Smooth muscle cell (in vitro differentiated cells): ENCODE measurements around the gene ADAM10. TPM values are rescaled to one million over a fixed set of nuclear protein-coding genes. Genes with fewer than 3 reads are reported as not detected.
A peak's percentile ranks its signal among the peaks of the same experiment; 100 is the strongest.

Experiments used
- DNase-seq: peaks from one replicate; lab custom pipeline; 2025; ENCODE audit not compliant: unreplicated experiment; lab: John Stamatoyannopoulos, UW
- H2AFZ ChIP-seq: fragments of 200-600 bp; sonication (generic); 2 replicates; pipeline ENCODE4 v1.6.0; 2016; ENCODE audit warnings: antibody characterized with exemption, low read depth, mild to moderate bottlenecking
- H3F3A ChIP-seq: fragments of 200-600 bp; sonication (generic); 2 replicates; pipeline ENCODE4 v1.6.0; 2017; ENCODE audit warnings: antibody characterized with exemption, low read depth
- H3K27ac ChIP-seq: fragments of 200-600 bp; sonication (generic); 2 replicates; pipeline ENCODE4 v1.5.1; 2016; ENCODE audit warnings: low read depth, mild to moderate bottlenecking
- H3K27me3 ChIP-seq: fragments of 200-600 bp; sonication (generic); 2 replicates; pipeline ENCODE4 v1.6.1; 2016; ENCODE audit warnings: low read depth, mild to moderate bottlenecking
- H3K36me3 ChIP-seq: fragments of 200-600 bp; sonication (generic); 2 replicates; pipeline ENCODE4 v1.5.1; 2016; ENCODE audit warnings: low read depth
- H3K4me1 ChIP-seq: fragments of 200-600 bp; sonication (generic); 2 replicates; pipeline ENCODE4 v1.5.1; 2016; ENCODE audit warnings: low read depth
- H3K4me2 ChIP-seq: fragments of 200-600 bp; sonication (generic); 2 replicates; pipeline ENCODE4 v1.6.0; 2016; ENCODE audit warnings: mild to moderate bottlenecking
- H3K4me3 ChIP-seq: fragments of 200-600 bp; sonication (generic); 2 replicates; pipeline ENCODE4 v1.5.1; 2016; ENCODE audit warnings: mild to moderate bottlenecking
- H3K79me2 ChIP-seq: fragments of 200-600 bp; sonication (generic); 2 replicates; pipeline ENCODE4 v1.6.0; 2016; ENCODE audit warnings: low read depth, mild to moderate bottlenecking
- H3K9ac ChIP-seq: fragments of 200-600 bp; sonication (generic); 2 replicates; pipeline ENCODE4 v1.6.0; 2016; ENCODE audit warnings: low read depth
- H3K9me3 ChIP-seq: fragments of 200-600 bp; sonication (generic); replicated peaks from 2 replicates; pipeline ENCODE4 v1.5.1; 2016; ENCODE audit warnings: low read depth
- H4K20me1 ChIP-seq: fragments of 200-600 bp; sonication (generic); 2 replicates; pipeline ENCODE4 v1.6.0; 2016; ENCODE audit warnings: low read depth
- CTCF ChIP-seq: fragments of 200-600 bp; sonication (generic); IDR thresholded peaks from 2 replicates; pipeline ENCODE4 v1.5.1; 2017; ENCODE audit warnings: borderline replicate concordance, mild to moderate bottlenecking, antibody characterized with exemption; ENCODE audit not compliant: insufficient read depth, poor library complexity, severe bottlenecking
- WGBS: methylation state at CpG from one replicate; pipeline ENCODE4 v1.1.7; 2016; ENCODE audit warnings: low lambda C conversion rate; 5-methylcytosine and 5-hydroxymethylcytosine counted together
- polyA plus RNA-seq: library from polyadenylated mRNA; unstranded; fragments of >200 nt; fragmentation: Nextera tagmentation; extraction: Ambion mirVana; gene quantifications from 2 replicates; pipeline ENCODE4 v1.2.1, GENCODE V29; 2016
- total RNA-seq: library from RNA; depleted of rRNA; stranded (reverse); fragments of >200 nt; gene quantifications from 2 replicates; pipeline ENCODE4 v1.2.3, GENCODE V29; 2014

The ADAM10 gene
- total and polyA plus RNA-seq, 2 experiments from 2014 or later = 168 to 200 TPM

- H3K79me2 ChIP-seq = no peaks in the 10 kb centered on the region
- peaks cover 41% of the 10 kb centered on the region for H3F3A ChIP-seq
- H3K4me3 ChIP-seq = peak overlapping the region; percentile 38
- peak overlapping the region; percentile 79 for H3K9ac ChIP-seq
- no peaks in the 10 kb centered on the region for H4K20me1 ChIP-seq
- H3K27me3 ChIP-seq = no peaks in the 10 kb centered on the region
- TF ChIP-seq CTCF = no peak
- peak overlapping the region; percentile 94 for H3K27ac ChIP-seq
- H3K4me1 ChIP-seq = peaks cover 40% of the 10 kb centered on the region
- H3K4me2 ChIP-seq = peak overlapping the region; percentile 82
- no peaks in the 10 kb centered on the region for H3K9me3 ChIP-seq
- 30% methylated on average over 10 of the region's 10 CpGs for WGBS
- peak overlapping the region; percentile 90 for H2AFZ ChIP-seq
- no peaks in the 10 kb centered on the region for H3K36me3 ChIP-seq
- DNase-seq = no peak
These were observed 198.3 kb downstream of the ADAM10 start for GRCh38 chr15:58551084-58551763.

GRCh38 chr15:58549785-58550074, 199.8 kb downstream of the ADAM10 start:
- Histone ChIP-seq H3K9ac (no peak overlapping the region), H3K79me2 (no peaks in the 10 kb centered on the region), H3K4me2 (peak overlapping the region; percentile 72), H4K20me1 (no peaks in the 10 kb centered on the region), H3F3A (peaks cover 50% of the 10 kb centered on the region), H3K27me3 (no peaks in the 10 kb centered on the region), H3K36me3 (no peaks in the 10 kb centered on the region), H3K4me3 (no peak overlapping the region), H3K27ac (peak overlapping the region; percentile 71), H2AFZ (no peak overlapping the region), H3K9me3 (no peaks in the 10 kb centered on the region), H3K4me1 (peaks cover 32% of the 10 kb centered on the region)
- 51% methylated on average over 7 of the region's 7 CpGs for WGBS
- no peak for DNase-seq
- TF ChIP-seq CTCF = no peak

DNA sequence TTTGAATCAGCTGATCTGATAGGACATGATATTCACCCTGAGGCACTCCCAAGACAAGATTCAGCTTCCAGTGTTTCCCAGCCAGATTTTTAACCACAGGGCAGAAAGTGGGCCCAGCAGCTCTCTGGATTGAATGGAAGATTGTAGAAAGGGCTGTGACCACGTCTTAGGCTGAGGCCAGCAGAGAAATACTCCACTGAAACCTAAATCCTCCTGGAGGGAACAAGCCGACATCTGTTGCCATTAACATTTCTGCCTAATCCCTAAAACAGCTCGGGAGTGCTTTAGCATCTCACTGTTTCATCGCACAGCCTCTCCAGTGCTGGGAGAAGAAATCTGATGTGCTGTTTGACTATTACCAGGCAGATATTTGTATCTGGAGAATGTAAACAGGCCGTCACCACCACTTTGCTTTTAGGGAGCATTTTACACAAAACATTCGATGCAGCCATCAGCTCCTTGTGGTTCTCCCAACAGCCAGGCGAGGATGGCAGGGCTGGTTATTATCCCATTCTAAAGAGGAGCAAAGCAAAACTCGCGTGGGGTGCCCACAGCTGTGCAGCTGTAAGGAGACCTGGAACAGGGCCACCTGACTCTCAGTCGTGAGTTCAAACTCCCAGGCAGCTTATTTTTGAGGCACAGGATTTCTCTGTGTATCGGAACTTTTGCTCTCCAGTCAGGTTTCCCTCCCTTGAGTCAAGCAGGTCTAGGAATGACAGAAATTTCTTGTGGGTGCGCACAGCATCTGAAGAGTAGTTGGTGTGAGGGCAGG, 200.3 kb downstream of the ADAM10 start:
- peaks cover 32% of the 10 kb centered on the region for H3K4me1 ChIP-seq
- no peak overlapping the region for H3K4me3 ChIP-seq
- no peaks in the 10 kb centered on the region for H3K27me3 ChIP-seq
- peaks cover 50% of the 10 kb centered on the region for H3F3A ChIP-seq
- no peak for DNase-seq
- H2AFZ ChIP-seq = no peak overlapping the region
- peak overlapping the region; percentile 72 for H3K4me2 ChIP-seq
- H4K20me1 ChIP-seq = no peaks in the 10 kb centered on the region
- no peaks in the 10 kb centered on the region for H3K36me3 ChIP-seq
- H3K9me3 ChIP-seq = no peaks in the 10 kb centered on the region
- H3K79me2 ChIP-seq = no peaks in the 10 kb centered on the region
- peak overlapping the region; percentile 71 for H3K27ac ChIP-seq
- 11% methylated on average over 12 of the region's 12 CpGs for WGBS
- H3K9ac ChIP-seq = no peak overlapping the region
- no peak for TF ChIP-seq CTCF
